ENCODE results near the gene PLCD1.

GRCh38 chr3:38051131-38051530 lies 21.7 kb upstream of the PLCD1 start:
- TF ChIP-seq POLR2A (IDR thresholded peaks at IDR 0.05), result no peak
- TF ChIP-seq, protein P1, sequence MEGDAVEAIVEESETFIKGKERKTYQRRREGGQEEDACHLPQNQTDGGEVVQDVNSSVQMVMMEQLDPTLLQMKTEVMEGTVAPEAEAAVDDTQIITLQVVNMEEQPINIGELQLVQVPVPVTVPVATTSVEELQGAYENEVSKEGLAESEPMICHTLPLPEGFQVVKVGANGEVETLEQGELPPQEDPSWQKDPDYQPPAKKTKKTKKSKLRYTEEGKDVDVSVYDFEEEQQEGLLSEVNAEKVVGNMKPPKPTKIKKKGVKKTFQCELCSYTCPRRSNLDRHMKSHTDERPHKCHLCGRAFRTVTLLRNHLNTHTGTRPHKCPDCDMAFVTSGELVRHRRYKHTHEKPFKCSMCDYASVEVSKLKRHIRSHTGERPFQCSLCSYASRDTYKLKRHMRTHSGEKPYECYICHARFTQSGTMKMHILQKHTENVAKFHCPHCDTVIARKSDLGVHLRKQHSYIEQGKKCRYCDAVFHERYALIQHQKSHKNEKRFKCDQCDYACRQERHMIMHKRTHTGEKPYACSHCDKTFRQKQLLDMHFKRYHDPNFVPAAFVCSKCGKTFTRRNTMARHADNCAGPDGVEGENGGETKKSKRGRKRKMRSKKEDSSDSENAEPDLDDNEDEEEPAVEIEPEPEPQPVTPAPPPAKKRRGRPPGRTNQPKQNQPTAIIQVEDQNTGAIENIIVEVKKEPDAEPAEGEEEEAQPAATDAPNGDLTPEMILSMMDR (IDR thresholded peaks at IDR 0.05), result no peak
- no peak for TF ChIP-seq POLR2AphosphoS5 (IDR thresholded peaks at IDR 0.05; ENCODE audit: insufficient read depth in 1 of 2, low read depth in 1 of 2)

Data from vagina (tissue), 2 donors.